GM06990 (cell line): ENCODE data around the gene HECW1.

ENCODE experiments used
- DNase-seq: peaks from one replicate; pipeline ENCODE4 v3.0.0-alpha.2; 2011; ENCODE audit not compliant: insufficient read length; ENCODE audit errors: extremely low read depth
- H3K27me3 ChIP-seq: replicated peaks from 2 replicates; pipeline ENCODE4 v1.6.0; 2011; ENCODE audit warnings: low read length; ENCODE audit not compliant: control insufficient read depth, insufficient read depth
- H3K36me3 ChIP-seq: 2 replicates; pipeline ENCODE4 v1.5.1; 2011; ENCODE audit warnings: low read length; ENCODE audit not compliant: control insufficient read depth, insufficient read depth
- H3K4me3 ChIP-seq: replicated peaks from 2 replicates; pipeline ENCODE4 v1.5.1; 2011; ENCODE audit warnings: low read depth, mild to moderate bottlenecking, control low read depth, low read length
- CTCF ChIP-seq: IDR thresholded peaks from 2 replicates; pipeline ENCODE4 v1.5.1; 2011; ENCODE audit warnings: low read length, control low read depth, mild to moderate bottlenecking, inconsistent platforms; ENCODE audit not compliant: insufficient read depth, poor library complexity, severe bottlenecking

HECW1 gene

GRCh38 chr7:43140186-43140585 is 27.7 kb downstream of the HECW1 start:
- H3K36me3 ChIP-seq: no peaks in the 10 kb centered on the region
- no peak for TF ChIP-seq CTCF
- no peaks in the 10 kb centered on the region for H3K27me3 ChIP-seq
- DNase-seq: no peak
- no peak overlapping the region for H3K4me3 ChIP-seq

- H3K36me3 ChIP-seq: no peaks in the 10 kb centered on the region
- DNase-seq: no peak
- no peak overlapping the region for H3K4me3 ChIP-seq
- no peaks in the 10 kb centered on the region for H3K27me3 ChIP-seq
- TF ChIP-seq CTCF: no peak
These were observed 28.6 kb downstream of the HECW1 start for GRCh38 chr7:43141091-43141490.

- no peaks in the 10 kb centered on the region for H3K27me3 ChIP-seq
- no peak for DNase-seq
- no peak overlapping the region for H3K4me3 ChIP-seq
- no peaks in the 10 kb centered on the region for H3K36me3 ChIP-seq
- no peak for TF ChIP-seq CTCF
These were observed 30.3 kb downstream of the HECW1 start for GRCh38 chr7:43142703-43143102.

GRCh38 chr7:43143918-43144589 is 31.6 kb downstream of the HECW1 start:
- DNase-seq: no peak
- no peak for TF ChIP-seq CTCF
- H3K36me3 ChIP-seq: no peaks in the 10 kb centered on the region
- H3K27me3 ChIP-seq: no peaks in the 10 kb centered on the region
- no peak overlapping the region for H3K4me3 ChIP-seq

GRCh38 chr7:43148161-43148731 is 35.8 kb downstream of the HECW1 start:
- Histone ChIP-seq H3K36me3 (no peaks in the 10 kb centered on the region), H3K4me3 (no peak overlapping the region), H3K27me3 (no peaks in the 10 kb centered on the region)
- DNase-seq: no peak
- TF ChIP-seq CTCF: no peak
